Ishikawa (cell line): ENCODE data around the gene SLC2A6.

Experiments used
- CEBPB ChIP-seq: IDR thresholded peaks from 2 replicates; pipeline ENCODE4 v1.6.1; 2012
- CREB1 ChIP-seq: IDR thresholded peaks from 2 replicates; pipeline ENCODE4 v1.6.1; 2012; ENCODE audit warnings: low read depth
- EGR1 ChIP-seq: IDR thresholded peaks from 2 replicates; pipeline ENCODE4 v1.6.1; 2012
- EP300 ChIP-seq: IDR thresholded peaks from 2 replicates; pipeline ENCODE4 v1.6.1; 2012; ENCODE audit warnings: borderline replicate concordance
- FOXM1 ChIP-seq: IDR thresholded peaks from 2 replicates; pipeline ENCODE4 v1.6.1; 2012; ENCODE audit warnings: low read depth, borderline replicate concordance
- NFIC ChIP-seq: IDR thresholded peaks from 2 replicates; pipeline ENCODE4 v1.6.1; 2012
- RAD21 ChIP-seq: IDR thresholded peaks from 2 replicates; pipeline ENCODE4 v1.6.1; 2012; ENCODE audit warnings: low read depth
- TAF1 ChIP-seq: IDR thresholded peaks from 2 replicates; pipeline ENCODE4 v1.6.1; 2012; ENCODE audit warnings: low read depth, mild to moderate bottlenecking
- TCF12 ChIP-seq: IDR thresholded peaks from 2 replicates; pipeline ENCODE4 v1.6.1; 2012; ENCODE audit warnings: low read depth
- TEAD4 ChIP-seq: IDR thresholded peaks from 2 replicates; pipeline ENCODE4 v1.6.1; 2012
- YY1 ChIP-seq: IDR thresholded peaks from 2 replicates; pipeline ENCODE4 v1.6.1; 2012; ENCODE audit warnings: low read depth
- ZBTB7A ChIP-seq: IDR thresholded peaks from 2 replicates; pipeline ENCODE4 v1.6.1; 2012; ENCODE audit warnings: low read depth
- TF ChIP-seq, protein P1 (sequence below): IDR thresholded peaks from 2 replicates; pipeline ENCODE4 v1.6.1; 2012; ENCODE audit warnings: low read depth, mild to moderate bottlenecking
- TF ChIP-seq, protein P2 (sequence below): IDR thresholded peaks from 2 replicates; pipeline ENCODE4 v1.6.1; 2012
- TF ChIP-seq, protein P3 (sequence below): IDR thresholded peaks from 2 replicates; pipeline ENCODE4 v1.6.1; 2012

The SLC2A6 gene

DNA sequence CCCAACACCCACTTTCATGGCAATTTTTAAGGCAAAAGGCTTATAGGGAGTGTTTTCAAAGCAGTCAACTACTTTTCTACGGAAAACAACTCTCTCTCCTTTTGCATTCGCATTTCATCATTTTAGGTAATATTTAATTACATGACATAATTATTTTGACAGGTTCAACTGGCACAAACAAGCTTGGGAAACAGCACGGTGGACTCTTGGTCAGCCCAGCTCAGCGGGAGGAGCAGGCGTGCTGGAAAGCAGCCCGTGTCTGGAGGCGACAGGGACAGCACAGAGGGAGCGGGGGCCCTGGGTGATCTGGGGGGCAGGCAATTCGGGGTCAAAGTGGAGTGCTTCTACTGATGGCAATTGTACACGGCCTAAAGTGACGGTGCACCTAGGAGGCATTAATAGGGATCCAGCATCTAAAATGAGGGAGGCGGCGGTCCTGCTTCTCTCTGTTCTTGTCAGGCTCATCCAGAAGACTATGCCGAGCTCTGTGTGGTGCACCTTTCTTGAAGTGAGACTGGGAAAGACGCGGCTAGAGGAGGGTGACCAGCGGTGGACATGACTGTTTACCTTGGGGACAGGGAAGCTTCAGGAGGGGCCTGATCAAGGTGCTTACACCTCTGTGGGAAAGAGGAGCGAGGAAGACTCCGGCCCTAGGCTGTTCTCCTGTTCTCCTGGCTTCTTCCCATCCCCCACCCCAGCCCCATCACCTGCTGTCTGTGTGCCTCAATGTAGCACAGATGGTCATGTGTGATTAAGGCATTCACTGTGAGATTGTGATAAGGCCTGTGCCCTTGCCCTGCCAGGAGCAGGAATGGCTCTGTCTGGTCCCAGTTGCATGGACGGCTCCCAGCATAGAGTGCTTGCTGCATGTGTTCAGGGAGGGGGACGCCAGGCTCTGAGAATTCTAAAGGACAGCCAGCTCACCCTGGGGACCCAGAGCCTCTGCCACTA, 42.5 kb upstream of the SLC2A6 start:
- TF ChIP-seq TCF12 (no peak), YY1 (no peak), FOXM1 (no peak), EGR1 (no peak), RAD21 (no peak), CEBPB (no peak), TEAD4 (no peak), TAF1 (no peak), EP300 (no peak), NFIC (no peak)
- TF ChIP-seq, protein P1, sequence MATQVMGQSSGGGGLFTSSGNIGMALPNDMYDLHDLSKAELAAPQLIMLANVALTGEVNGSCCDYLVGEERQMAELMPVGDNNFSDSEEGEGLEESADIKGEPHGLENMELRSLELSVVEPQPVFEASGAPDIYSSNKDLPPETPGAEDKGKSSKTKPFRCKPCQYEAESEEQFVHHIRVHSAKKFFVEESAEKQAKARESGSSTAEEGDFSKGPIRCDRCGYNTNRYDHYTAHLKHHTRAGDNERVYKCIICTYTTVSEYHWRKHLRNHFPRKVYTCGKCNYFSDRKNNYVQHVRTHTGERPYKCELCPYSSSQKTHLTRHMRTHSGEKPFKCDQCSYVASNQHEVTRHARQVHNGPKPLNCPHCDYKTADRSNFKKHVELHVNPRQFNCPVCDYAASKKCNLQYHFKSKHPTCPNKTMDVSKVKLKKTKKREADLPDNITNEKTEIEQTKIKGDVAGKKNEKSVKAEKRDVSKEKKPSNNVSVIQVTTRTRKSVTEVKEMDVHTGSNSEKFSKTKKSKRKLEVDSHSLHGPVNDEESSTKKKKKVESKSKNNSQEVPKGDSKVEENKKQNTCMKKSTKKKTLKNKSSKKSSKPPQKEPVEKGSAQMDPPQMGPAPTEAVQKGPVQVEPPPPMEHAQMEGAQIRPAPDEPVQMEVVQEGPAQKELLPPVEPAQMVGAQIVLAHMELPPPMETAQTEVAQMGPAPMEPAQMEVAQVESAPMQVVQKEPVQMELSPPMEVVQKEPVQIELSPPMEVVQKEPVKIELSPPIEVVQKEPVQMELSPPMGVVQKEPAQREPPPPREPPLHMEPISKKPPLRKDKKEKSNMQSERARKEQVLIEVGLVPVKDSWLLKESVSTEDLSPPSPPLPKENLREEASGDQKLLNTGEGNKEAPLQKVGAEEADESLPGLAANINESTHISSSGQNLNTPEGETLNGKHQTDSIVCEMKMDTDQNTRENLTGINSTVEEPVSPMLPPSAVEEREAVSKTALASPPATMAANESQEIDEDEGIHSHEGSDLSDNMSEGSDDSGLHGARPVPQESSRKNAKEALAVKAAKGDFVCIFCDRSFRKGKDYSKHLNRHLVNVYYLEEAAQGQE = no peak
- TF ChIP-seq, protein P2, sequence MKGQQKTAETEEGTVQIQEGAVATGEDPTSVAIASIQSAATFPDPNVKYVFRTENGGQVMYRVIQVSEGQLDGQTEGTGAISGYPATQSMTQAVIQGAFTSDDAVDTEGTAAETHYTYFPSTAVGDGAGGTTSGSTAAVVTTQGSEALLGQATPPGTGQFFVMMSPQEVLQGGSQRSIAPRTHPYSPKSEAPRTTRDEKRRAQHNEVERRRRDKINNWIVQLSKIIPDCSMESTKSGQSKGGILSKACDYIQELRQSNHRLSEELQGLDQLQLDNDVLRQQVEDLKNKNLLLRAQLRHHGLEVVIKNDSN = no peak
- TF ChIP-seq, protein P3, sequence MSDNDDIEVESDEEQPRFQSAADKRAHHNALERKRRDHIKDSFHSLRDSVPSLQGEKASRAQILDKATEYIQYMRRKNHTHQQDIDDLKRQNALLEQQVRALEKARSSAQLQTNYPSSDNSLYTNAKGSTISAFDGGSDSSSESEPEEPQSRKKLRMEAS = no peak

DNA sequence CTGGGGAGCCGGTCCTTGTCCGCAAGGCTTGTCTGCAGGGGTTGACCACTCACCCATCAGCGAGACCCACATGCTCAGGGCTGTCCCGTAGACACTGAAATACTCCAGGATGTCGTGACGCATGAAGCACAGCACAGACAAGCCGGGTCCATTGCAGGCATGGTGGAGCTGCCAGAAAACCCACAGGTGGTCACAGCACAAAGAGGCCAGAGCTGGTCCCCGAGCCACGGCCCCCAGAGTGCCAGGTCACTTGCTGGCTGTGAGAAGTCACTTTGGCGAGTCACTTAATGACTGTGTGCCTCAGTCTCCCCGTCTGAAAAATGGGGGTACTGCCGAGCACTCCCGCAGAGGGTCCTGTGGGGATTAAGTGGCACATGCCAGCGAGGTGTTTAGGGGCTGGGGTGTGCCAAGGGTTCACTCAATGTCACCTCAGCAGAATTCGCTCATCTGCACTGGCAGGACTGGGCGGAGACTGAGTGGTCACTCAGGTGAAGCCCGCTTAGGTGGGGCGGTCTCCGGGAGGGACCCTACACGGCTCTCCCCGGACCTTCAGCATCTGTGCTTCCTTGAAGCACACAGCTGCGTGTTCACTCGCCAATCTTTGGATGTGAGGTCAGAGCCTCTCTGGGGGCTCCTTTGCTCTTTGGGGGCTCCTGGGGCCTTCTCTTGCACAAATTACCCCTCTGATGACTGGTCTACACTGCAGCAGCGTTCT, 41.4 kb upstream of the SLC2A6 start:
- TF ChIP-seq CREB1 (no peak), NFIC (no peak), EP300 (no peak), RAD21 (no peak), ZBTB7A (no peak), FOXM1 (no peak), EGR1 (no peak), TEAD4 (no peak), TCF12 (no peak), TAF1 (no peak), CEBPB (no peak), YY1 (no peak)
- TF ChIP-seq, protein P1 = no peak
- TF ChIP-seq, protein P2 = no peak
- TF ChIP-seq, protein P3 = no peak

DNA sequence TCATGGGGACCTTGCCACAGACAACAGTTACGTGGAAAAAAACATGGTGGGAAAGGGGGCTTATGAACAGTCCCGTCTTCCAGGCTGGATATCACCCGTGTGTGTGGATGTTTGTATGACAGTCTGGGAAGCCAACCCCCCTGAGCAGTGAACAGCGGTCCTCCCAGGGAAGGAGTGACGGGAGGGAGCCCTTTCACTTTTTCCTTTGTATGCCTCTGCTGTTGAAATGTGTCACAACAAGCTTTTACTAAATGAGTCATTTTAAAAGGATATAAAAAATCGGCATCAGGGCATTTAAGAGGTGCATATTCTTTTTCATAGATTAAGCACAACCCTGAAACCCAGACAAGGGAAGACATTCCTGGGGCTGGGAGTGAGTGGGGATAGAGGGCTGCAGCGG, 40.8 kb upstream of the SLC2A6 start:
- TF ChIP-seq TEAD4 = no peak
- no peak for TF ChIP-seq FOXM1
- TF ChIP-seq, protein P3 = no peak
- no peak for TF ChIP-seq TAF1
- TF ChIP-seq, protein P1 = no peak
- TF ChIP-seq EP300 = no peak
- no peak for TF ChIP-seq CEBPB
- TF ChIP-seq NFIC = no peak
- TF ChIP-seq, protein P2 = no peak
- no peak for TF ChIP-seq TCF12
- no peak for TF ChIP-seq EGR1
- TF ChIP-seq ZBTB7A = no peak
- TF ChIP-seq YY1 = no peak
- TF ChIP-seq CREB1 = no peak
- no peak for TF ChIP-seq RAD21
